Neutrophil (primary cell): ENCODE measurements around the gene GXYLT2.

ENCODE experiments used
- H3K27ac ChIP-seq: fragments of 200-600 bp; sonication (generic); 2 replicates; pipeline ENCODE4 v1.5.1; 2016; ENCODE audit warnings: mild to moderate bottlenecking, moderate library complexity
- H3K27me3 ChIP-seq: fragments of 200-600 bp; sonication (generic); 2 replicates; pipeline ENCODE4 v1.6.0; 2016; ENCODE audit warnings: mild to moderate bottlenecking
- H3K36me3 ChIP-seq: fragments of 200-600 bp; sonication (generic); 2 replicates; pipeline ENCODE4 v1.5.1; 2017
- H3K4me1 ChIP-seq, 2 experiments: fragments of 200-600 bp in 1 of 2; sonication (generic) in 1 of 2; 1 replicate in 1 of 2; 2 replicates in 1 of 2; pipeline versions ENCODE4 v1.5.1 to v1.6.1; 2013 to 2016; ENCODE audit warnings: low read depth in 1 of 2, low read length in 1 of 2, mild to moderate bottlenecking in 1 of 2, moderate library complexity in 1 of 2; ENCODE audit not compliant: control insufficient read depth in 1 of 2, insufficient read depth in 1 of 2
- H3K4me3 ChIP-seq, 2 experiments: fragments of 200-600 bp in 1 of 2; sonication (generic) in 1 of 2; 1 replicate in 1 of 2; 2 replicates in 1 of 2; pipeline ENCODE4 v1.5.1; 2013 to 2016; ENCODE audit warnings: low read depth in 1 of 2, low read length in 1 of 2, mild to moderate bottlenecking in 1 of 2, moderate library complexity in 1 of 2
- H3K9me3 ChIP-seq: fragments of 200-600 bp; sonication (generic); 2 replicates; pipeline ENCODE4 v1.5.1; 2016
- TF ChIP-seq, protein P1 (sequence below): fragments of 200-600 bp; sonication (generic); IDR thresholded peaks from 2 replicates; pipeline ENCODE4 v1.5.1; 2016; ENCODE audit warnings: antibody characterized with exemption

GXYLT2 gene

DNA sequence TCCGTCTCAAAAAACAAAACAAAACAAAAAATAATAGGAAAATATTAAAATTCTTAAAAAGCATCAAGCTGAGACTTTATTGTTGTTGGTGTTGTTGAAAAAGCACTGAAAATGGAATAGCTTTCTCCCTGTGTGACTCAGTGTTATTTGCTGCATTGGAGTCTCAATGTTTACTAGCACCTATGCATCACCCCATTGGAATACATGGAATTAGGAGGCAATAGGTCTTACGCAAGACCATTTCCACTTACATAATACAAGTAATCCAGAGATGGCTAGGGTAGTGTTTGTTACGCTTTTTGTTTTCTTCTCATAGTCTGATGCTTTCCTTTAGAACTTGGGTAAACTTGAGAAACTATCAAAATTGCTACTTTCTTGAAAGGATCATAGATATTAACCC lies 15.2 kb downstream of the GXYLT2 start:
- TF ChIP-seq, protein P1, sequence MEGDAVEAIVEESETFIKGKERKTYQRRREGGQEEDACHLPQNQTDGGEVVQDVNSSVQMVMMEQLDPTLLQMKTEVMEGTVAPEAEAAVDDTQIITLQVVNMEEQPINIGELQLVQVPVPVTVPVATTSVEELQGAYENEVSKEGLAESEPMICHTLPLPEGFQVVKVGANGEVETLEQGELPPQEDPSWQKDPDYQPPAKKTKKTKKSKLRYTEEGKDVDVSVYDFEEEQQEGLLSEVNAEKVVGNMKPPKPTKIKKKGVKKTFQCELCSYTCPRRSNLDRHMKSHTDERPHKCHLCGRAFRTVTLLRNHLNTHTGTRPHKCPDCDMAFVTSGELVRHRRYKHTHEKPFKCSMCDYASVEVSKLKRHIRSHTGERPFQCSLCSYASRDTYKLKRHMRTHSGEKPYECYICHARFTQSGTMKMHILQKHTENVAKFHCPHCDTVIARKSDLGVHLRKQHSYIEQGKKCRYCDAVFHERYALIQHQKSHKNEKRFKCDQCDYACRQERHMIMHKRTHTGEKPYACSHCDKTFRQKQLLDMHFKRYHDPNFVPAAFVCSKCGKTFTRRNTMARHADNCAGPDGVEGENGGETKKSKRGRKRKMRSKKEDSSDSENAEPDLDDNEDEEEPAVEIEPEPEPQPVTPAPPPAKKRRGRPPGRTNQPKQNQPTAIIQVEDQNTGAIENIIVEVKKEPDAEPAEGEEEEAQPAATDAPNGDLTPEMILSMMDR: no peak
- no peaks in the 10 kb centered on the region for H3K36me3 ChIP-seq
- H3K9me3 ChIP-seq: no peaks in the 10 kb centered on the region

DNA sequence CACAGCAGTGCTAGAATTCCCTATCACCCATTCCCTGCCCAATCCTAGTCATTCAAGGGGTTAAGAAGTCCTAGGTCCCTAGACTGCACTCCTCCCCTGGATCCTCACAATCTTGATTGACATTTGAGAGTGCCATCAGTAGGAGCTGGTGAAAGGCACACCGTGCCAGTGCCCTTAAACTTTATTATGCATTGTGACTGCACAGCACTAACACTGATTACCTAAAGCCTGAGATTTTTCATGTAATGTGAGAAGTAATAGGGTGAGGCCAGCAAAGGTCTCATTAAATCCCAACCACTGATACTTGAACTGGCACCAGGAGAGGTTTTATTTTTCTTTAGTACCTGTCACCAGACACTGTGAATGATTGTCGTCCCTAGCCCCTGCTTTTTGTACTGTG lies 16.3 kb downstream of the GXYLT2 start:
- TF ChIP-seq, protein P1: no peak
- Histone ChIP-seq H3K4me1 (peaks cover 4 to 10% of the 10 kb centered on the region in 2 experiments), H3K9me3 (no peaks in the 10 kb centered on the region), H3K36me3 (no peaks in the 10 kb centered on the region), H3K27me3 (no peaks in the 10 kb centered on the region), H3K27ac (no peak overlapping the region), H3K4me3 (no peak overlapping the region)

More for the DNA sequence above, 15.2 kb downstream of the GXYLT2 start:
- Histone ChIP-seq H3K27ac (no peak overlapping the region), H3K4me3 (no peak overlapping the region), H3K4me1 (peaks cover 3 to 4% of the 10 kb centered on the region in 2 experiments), H3K27me3 (no peaks in the 10 kb centered on the region)

DNA sequence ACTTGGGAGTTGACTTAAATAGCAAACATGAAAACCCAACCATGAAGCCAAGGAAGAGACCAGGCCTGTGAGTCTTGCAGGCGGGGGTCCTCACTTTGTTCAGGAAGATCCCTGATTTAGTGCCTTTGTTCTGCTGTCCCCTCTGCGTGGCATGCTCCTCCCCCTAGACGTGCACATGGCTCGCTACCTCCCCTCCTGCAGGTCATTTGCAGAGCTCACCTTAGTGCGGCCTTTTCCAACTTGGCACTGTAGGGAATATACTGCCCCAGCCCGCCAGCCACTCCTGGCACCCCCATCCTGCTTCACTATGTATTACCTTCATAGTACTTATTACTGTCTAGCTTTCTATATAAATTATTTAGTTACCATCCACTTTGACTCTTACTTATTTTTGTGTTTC lies 18.3 kb downstream of the GXYLT2 start:
- TF ChIP-seq, protein P1: no peak
- Histone ChIP-seq H3K27me3 (no peaks in the 10 kb centered on the region), H3K27ac (no peak overlapping the region), H3K36me3 (no peaks in the 10 kb centered on the region), H3K9me3 (no peaks in the 10 kb centered on the region), H3K4me3 (no peak overlapping the region), H3K4me1 (peaks cover 4 to 10% of the 10 kb centered on the region in 2 experiments)

DNA sequence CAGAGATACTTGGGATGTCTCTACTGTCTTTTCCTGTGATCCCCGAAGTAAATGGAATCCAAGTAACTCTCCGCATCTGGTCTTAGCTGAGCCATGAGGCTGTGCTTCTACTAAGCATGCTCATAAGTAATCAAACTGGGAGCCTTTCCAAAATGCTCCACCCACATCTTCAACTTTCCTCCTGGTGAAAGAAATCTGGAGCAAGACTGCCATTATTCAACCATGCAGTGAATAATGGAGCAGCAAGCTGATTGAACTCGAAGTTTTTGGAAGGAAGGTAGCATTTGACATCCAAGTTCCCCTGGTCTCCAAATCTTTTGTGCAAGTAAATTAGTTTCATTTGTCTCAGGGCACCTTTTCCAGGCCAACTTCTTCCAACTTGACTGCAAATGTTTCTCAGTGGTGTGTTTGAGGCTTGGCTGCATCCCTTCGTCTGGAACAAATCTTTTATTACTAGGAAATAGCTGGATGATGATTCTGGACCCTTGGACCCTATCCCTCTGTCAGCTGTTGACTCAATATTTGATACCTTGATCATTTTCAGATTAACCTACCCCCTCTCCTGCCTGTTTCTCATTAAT lies 19.4 kb downstream of the GXYLT2 start:
- Histone ChIP-seq H3K9me3 (no peaks in the 10 kb centered on the region), H3K4me3 (no peak overlapping the region), H3K27ac (no peak overlapping the region), H3K27me3 (no peaks in the 10 kb centered on the region), H3K36me3 (no peaks in the 10 kb centered on the region), H3K4me1 (peaks cover 4 to 10% of the 10 kb centered on the region in 2 experiments)
- TF ChIP-seq, protein P1: no peak

DNA sequence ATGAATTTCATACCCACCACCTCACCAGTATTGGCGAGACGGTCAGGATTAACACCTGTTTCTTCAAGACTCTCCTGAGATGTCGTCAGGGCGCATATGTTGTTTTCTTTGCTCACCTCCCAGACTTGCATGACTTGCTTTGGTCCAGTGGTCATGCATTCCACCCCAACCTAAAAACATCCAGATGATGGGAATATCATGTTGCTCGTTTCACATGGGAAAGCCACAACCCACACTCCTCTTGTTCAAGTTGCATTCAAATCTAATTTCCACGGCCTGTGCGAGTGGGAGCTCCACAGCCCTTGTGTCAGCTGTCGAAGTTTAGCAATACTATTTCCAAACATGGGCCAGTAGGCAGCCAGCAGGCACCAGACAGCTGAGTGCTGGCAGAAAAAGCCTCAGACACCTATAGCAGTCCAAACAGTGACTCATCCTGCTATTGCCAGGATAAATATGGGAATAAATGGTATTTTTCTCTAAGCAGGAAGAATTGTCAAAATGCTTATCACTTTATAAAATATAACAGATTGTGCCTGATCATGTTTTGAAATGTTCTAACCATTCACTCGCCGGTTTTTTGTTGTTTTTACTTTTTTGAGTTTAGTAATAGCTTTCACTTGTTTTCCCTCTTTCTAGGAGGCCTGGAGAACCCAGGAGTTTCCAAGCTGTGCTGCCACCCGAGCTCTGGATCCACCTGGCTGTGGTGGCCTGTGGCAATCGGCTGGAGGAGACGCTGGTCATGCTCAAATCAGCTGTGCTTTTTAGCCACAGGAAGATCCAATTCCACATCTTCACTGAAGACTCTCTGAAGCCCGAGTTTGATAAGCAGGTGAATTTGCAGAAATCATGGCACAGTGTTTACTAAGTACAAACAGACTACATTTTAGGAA lies 20.1 kb downstream of the GXYLT2 start:
- TF ChIP-seq, protein P1: no peak
- no peak overlapping the region for H3K27ac ChIP-seq

More for the DNA sequence above, 20.1 kb downstream of the GXYLT2 start:
- H3K9me3 ChIP-seq: no peaks in the 10 kb centered on the region
- H3K27me3 ChIP-seq: no peaks in the 10 kb centered on the region
- H3K36me3 ChIP-seq: no peaks in the 10 kb centered on the region
- no peak overlapping the region for H3K4me3 ChIP-seq
- peaks cover 4 to 10% of the 10 kb centered on the region in 2 experiments for H3K4me1 ChIP-seq
